HEK293 (cell line): ENCODE data around the gene CEP89.
"Not testable (repeated sequence)": the region's sequence is repeated elsewhere in the genome, so short reads cannot be mapped to it uniquely, and the experiment has no call there.

Experiments
- ATF2 ChIP-seq: fragments of 450-650 bp; formaldehyde crosslinking; IDR thresholded peaks from 2 replicates; pipeline ENCODE4 v1.5.1; 2016; ENCODE audit warnings: missing biosample characterization, missing genetic modification characterization, low read depth
- CTCF ChIP-seq: fragments of 450-650 bp; formaldehyde crosslinking; IDR thresholded peaks from 2 replicates; pipeline ENCODE4 v1.5.1; 2016; ENCODE audit warnings: missing biosample characterization, missing genetic modification characterization
- ZNF223 ChIP-seq: fragments of 450-650 bp; formaldehyde crosslinking; IDR thresholded peaks from 2 replicates; pipeline ENCODE4 v1.5.1; 2016; ENCODE audit warnings: missing biosample characterization, missing genetic modification characterization

- TF ChIP-seq ZNF223, ATF2, CTCF (tag by site-specific recombination): not testable (repeated sequence)
Observed at GRCh38 chr19:33002126-33002865, 30.5 kb upstream of the CEP89 start.
